IMR-90 (cell line): ENCODE data around the gene SLC7A4. TPM values are rescaled to one million over a fixed set of nuclear protein-coding genes. Genes with fewer than 3 reads are reported as not detected.

Source experiments
- ATAC-seq: fragments of 200-7000 bp; cut with Tn5 transposase; 2 replicates; pipeline ENCODE4 v1.9.1; 2020; ENCODE audit warnings: low read depth, mild to moderate bottlenecking, moderate library complexity
- BruUV-seq: library from RNA; stranded (reverse); fragments of 400-500 nt; replicated peaks from 2 replicates; lab custom pipeline; 2021; lab: Mats Ljungman, UMichigan
- CTCF ChIA-PET: fragments of 300-600 bp; formaldehyde crosslinking; extraction: SDS; loops from one replicate; lab custom pipeline; 2021; ENCODE audit warnings: antibody characterized with exemption; lab: Yijun Ruan, JAX
- POLR2A ChIA-PET: fragments of 300-600 bp; sonication (Branson Sonifier 250); formaldehyde crosslinking; loops from one replicate; lab custom pipeline; 2022; ENCODE audit warnings: antibody characterized with exemption; ENCODE audit not compliant: unreplicated experiment; lab: Charles Lee
- DNase-seq: peaks from one replicate; pipeline ENCODE4 v3.0.0; 2013
- H2AFZ ChIP-seq: replicated peaks from 2 replicates; pipeline ENCODE3; 2013; ENCODE audit warnings: low read length, mild to moderate bottlenecking; ENCODE audit not compliant: poor library complexity
- H2AK5ac ChIP-seq: 2 replicates; pipeline ENCODE4 v1.6.1; 2013; ENCODE audit warnings: low read depth, low read length, inconsistent platforms
- H2AK9ac ChIP-seq: replicated peaks from 2 replicates; pipeline ENCODE3; 2013; ENCODE audit warnings: mild to moderate bottlenecking, low read depth, low read length, moderate library complexity; ENCODE audit not compliant: poor library complexity
- H2BK120ac ChIP-seq: 2 replicates; pipeline ENCODE4 v1.6.1; 2013; ENCODE audit warnings: low read depth, low read length, inconsistent platforms
- H2BK15ac ChIP-seq: 3 replicates; pipeline ENCODE4 v1.6.1; 2013; ENCODE audit warnings: low read depth, low read length, inconsistent platforms
- H2BK20ac ChIP-seq: 2 replicates; pipeline ENCODE4 v1.6.1; 2013; ENCODE audit warnings: low read depth, mild to moderate bottlenecking, inconsistent platforms, low read length, moderate library complexity
- H2BK5ac ChIP-seq: 2 replicates; pipeline ENCODE4 v1.6.1; 2013; ENCODE audit warnings: mild to moderate bottlenecking, low read depth, low read length, inconsistent platforms; ENCODE audit not compliant: poor library complexity, severe bottlenecking
- H3K14ac ChIP-seq: replicated peaks from 2 replicates; pipeline ENCODE4 v1.6.1; 2013; ENCODE audit warnings: low read depth, low read length, inconsistent platforms
- H3K18ac ChIP-seq: 2 replicates; pipeline ENCODE4 v1.6.1; 2013; ENCODE audit warnings: low read depth, low read length, control low read depth
- H3K23ac ChIP-seq: 2 replicates; pipeline ENCODE4 v1.6.1; 2013; ENCODE audit warnings: low read depth, low read length, inconsistent platforms
- H3K27ac ChIP-seq: 2 replicates; pipeline ENCODE4 v1.5.1; 2013; ENCODE audit warnings: mild to moderate bottlenecking, control low read depth, low read length; ENCODE audit not compliant: insufficient read depth
- H3K27me3 ChIP-seq: 2 replicates; pipeline ENCODE4 v1.6.1; 2013; ENCODE audit warnings: low read length; ENCODE audit not compliant: control insufficient read depth, insufficient read depth
- H3K36me3 ChIP-seq: 2 replicates; pipeline ENCODE4 v1.6.1; 2013; ENCODE audit warnings: low read length, mixed read lengths; ENCODE audit not compliant: control insufficient read depth, insufficient read depth
- H3K4ac ChIP-seq: 2 replicates; pipeline ENCODE4 v1.6.1; 2013; ENCODE audit warnings: low read depth, low read length, inconsistent platforms
- H3K4me1 ChIP-seq: 2 replicates; pipeline ENCODE4 v1.6.1; 2013; ENCODE audit warnings: low read length, mixed read lengths; ENCODE audit not compliant: control insufficient read depth, insufficient read depth
- H3K4me2 ChIP-seq: 2 replicates; pipeline ENCODE4 v1.6.1; 2013; ENCODE audit warnings: low read depth, mild to moderate bottlenecking, control low read depth, low read length, moderate library complexity
- H3K4me3 ChIP-seq: 2 replicates; pipeline ENCODE4 v1.5.1; 2013; ENCODE audit warnings: low read depth, mild to moderate bottlenecking, control low read depth, low read length, moderate library complexity; ENCODE audit not compliant: insufficient read depth
- H3K56ac ChIP-seq: 2 replicates; pipeline ENCODE4 v1.6.1; 2013; ENCODE audit warnings: low read length, inconsistent platforms; ENCODE audit not compliant: insufficient read depth; ENCODE audit errors: extremely low read depth
- H3K79me1 ChIP-seq, 2 experiments: 2 replicates each; pipeline ENCODE4 v1.6.1; 2013; ENCODE audit warnings: low read length in 2 of 2, inconsistent platforms in 1 of 2, low read depth in 1 of 2
- H3K9ac ChIP-seq: 2 replicates; pipeline ENCODE4 v1.6.1; 2013; ENCODE audit warnings: low read depth, low read length, control low read depth
- H3K9me1 ChIP-seq: 2 replicates; pipeline ENCODE4 v1.6.1; 2013; ENCODE audit warnings: low read length, inconsistent platforms; ENCODE audit not compliant: insufficient read depth
- H3K9me3 ChIP-seq: 2 replicates; pipeline ENCODE4 v1.6.1; 2013; ENCODE audit warnings: low read length; ENCODE audit not compliant: control insufficient read depth, insufficient read depth
- H4K20me1 ChIP-seq: 2 replicates; pipeline ENCODE4 v1.6.1; 2013; ENCODE audit warnings: low read length, inconsistent platforms; ENCODE audit not compliant: insufficient read depth
- H4K5ac ChIP-seq: 2 replicates; pipeline ENCODE4 v1.6.1; 2013; ENCODE audit warnings: mild to moderate bottlenecking, low read depth, low read length, control low read depth
- H4K8ac ChIP-seq, 2 experiments: 2 replicates each; pipeline ENCODE4 v1.6.1; 2013; ENCODE audit warnings: low read depth in 2 of 2, low read length in 2 of 2, control low read depth in 1 of 2, inconsistent platforms in 1 of 2
- H4K91ac ChIP-seq: 2 replicates; pipeline ENCODE4 v1.6.1; 2013; ENCODE audit warnings: low read depth, low read length, inconsistent platforms; ENCODE audit not compliant: insufficient read depth
- BHLHE40 ChIP-seq: fragments of 150-350 bp; IDR thresholded peaks from 2 replicates; pipeline ENCODE4 v1.6.1; 2016; ENCODE audit warnings: mild to moderate bottlenecking, low read depth, low read length
- RAD21 ChIP-seq: IDR thresholded peaks from 2 replicates; pipeline ENCODE4 v1.6.1; 2012; ENCODE audit warnings: low read length, improper control_type of control experiment
- SMC3 ChIP-seq: fragments of 150-350 bp; IDR thresholded peaks from 2 replicates; pipeline ENCODE4 v1.6.1; 2016; ENCODE audit warnings: low read depth, mild to moderate bottlenecking, antibody characterized with exemption, low read length, moderate library complexity
- WGBS, 2 experiments: methylation state at CpG; one replicate each; pipeline versions ENCODE4 v1.1.5 to v1.1.7; 2013; ENCODE audit warnings: missing lambda C conversion rate in 2 of 2; ENCODE audit not compliant: insufficient read length in 1 of 2; ENCODE audit errors: extremely low coverage in 2 of 2; 5-methylcytosine and 5-hydroxymethylcytosine counted together
- dilution Hi-C: fragments of 300-500 bp; cut with HindIII; formaldehyde crosslinking; loops from one replicate; pipeline ENCODE4 v1.14.3; 2018; ENCODE audit warnings: low sequenced_read_pairs; ENCODE audit not compliant: unreplicated experiment
- in situ Hi-C: fragments of 300-500 bp; cut with MboI; formaldehyde crosslinking; loops from 3 replicates; pipeline ENCODE4 v1.14.3; 2019; ENCODE audit warnings: low sequenced_read_pairs, inconsistent platforms, mixed read lengths
- intact Hi-C: fragments of 100-400 bp; cut with micrococcal nuclease; formaldehyde crosslinking; loops from 2 replicates; pipeline ENCODE4 v1.10.0; 2022
- polyA plus RNA-seq, 3 experiments: library from polyadenylated mRNA; depleted of rRNA; stranded (reverse); fragments of >200 nt; gene quantifications; 2 replicates each; pipeline ENCODE4 v1.2.3, GENCODE V29; 2012; ENCODE audit warnings: low replicate concordance in 1 of 3
- total RNA-seq: library from RNA; depleted of rRNA; stranded (reverse); fragments of >200 nt; gene quantifications from 2 replicates; pipeline ENCODE4 v1.2.3, GENCODE V29; 2012
- TF ChIP-seq, protein P1 (sequence below): fragments of 150-350 bp; IDR thresholded peaks from 2 replicates; pipeline ENCODE4 v1.6.1; 2016; ENCODE audit warnings: low read depth, mild to moderate bottlenecking, low read length, moderate library complexity, borderline replicate concordance
- TF ChIP-seq, protein P2 (sequence below): fragments of 150-350 bp; IDR thresholded peaks from 2 replicates; pipeline ENCODE4 v1.6.1; 2017; ENCODE audit warnings: mild to moderate bottlenecking, antibody characterized with exemption, low read length, low read depth

The SLC7A4 gene
- total and polyA plus RNA-seq, 2 of the 4 experiments (the other 2 are of a cell fraction) = 0.03 TPM; not detected in 1

DNA sequence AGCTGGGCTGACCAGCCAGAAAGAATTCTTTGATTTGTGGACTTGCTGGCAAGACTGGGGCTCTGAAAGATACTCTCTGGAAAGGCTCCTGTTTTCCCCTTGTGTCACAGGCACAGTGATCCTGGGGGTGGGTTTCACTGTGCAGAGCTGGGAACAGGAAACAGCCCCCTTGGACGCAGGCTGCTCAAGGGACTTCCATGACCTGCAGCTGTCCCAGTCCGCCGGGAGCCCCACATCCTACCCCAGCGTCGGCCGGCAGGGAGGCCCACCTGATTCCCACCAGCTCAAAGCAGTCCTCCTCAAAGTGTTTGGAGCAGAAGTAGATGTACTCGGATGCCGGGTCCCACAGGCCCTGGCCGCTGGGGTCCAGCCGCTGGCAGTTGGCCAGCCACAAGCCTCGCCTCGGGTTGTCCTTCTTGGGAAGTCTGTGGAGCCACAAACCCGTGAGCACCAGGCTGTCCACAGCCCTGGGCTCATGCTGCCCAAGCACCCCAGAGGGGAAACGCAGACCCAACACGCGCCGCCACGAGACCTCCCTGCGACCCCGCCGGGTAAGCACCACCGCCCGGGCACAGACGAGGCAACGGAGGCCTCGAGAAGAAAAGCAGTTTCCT, 31.3 kb downstream of the SLC7A4 start:
- in situ Hi-C loops (no loop called here), intact Hi-C loops (no loop called here), dilution Hi-C loops (no loop called here)
- peak overlapping the region; percentile 89 for H4K91ac ChIP-seq
- H3K56ac ChIP-seq = peak overlapping the region; percentile 77
- peak overlapping the region; percentile 75 for H3K4me3 ChIP-seq
- H2AFZ ChIP-seq = peak overlapping the region; percentile 97
- peak overlapping the region; percentile 100 for H2AK9ac ChIP-seq
- H2BK15ac ChIP-seq = no peak overlapping the region
- BruUV-seq = TSS peak; percentile 47
- no peaks in the 10 kb centered on the region for H3K9me3 ChIP-seq
- peak overlapping the region; percentile 25; the same call in 1 of the 2 replicates for H3K18ac ChIP-seq
- H2BK20ac ChIP-seq = peak overlapping the region; percentile 26; the same call in 1 of the 2 replicates
- DNase-seq (no peak), ATAC-seq (peak; percentile 3)
- POLR2A ChIA-PET = no interaction called here
- H4K8ac ChIP-seq = peak overlapping the region; percentile 91 to 97
- peaks cover 13% of the 10 kb centered on the region; the same call in 1 of the 2 replicates for H3K9me1 ChIP-seq
- H3K4me2 ChIP-seq = peak overlapping the region; percentile 93
- CTCF ChIA-PET = no interaction called here
- peak overlapping the region; percentile 93 for H3K27ac ChIP-seq
- peaks cover 15% of the 10 kb centered on the region for H3K4me1 ChIP-seq
- no peaks in the 10 kb centered on the region for H3K27me3 ChIP-seq
- TF ChIP-seq, protein P1, sequence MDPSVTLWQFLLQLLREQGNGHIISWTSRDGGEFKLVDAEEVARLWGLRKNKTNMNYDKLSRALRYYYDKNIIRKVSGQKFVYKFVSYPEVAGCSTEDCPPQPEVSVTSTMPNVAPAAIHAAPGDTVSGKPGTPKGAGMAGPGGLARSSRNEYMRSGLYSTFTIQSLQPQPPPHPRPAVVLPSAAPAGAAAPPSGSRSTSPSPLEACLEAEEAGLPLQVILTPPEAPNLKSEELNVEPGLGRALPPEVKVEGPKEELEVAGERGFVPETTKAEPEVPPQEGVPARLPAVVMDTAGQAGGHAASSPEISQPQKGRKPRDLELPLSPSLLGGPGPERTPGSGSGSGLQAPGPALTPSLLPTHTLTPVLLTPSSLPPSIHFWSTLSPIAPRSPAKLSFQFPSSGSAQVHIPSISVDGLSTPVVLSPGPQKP = no peak
- TF ChIP-seq RAD21 = no peak
- TF ChIP-seq, protein P2, sequence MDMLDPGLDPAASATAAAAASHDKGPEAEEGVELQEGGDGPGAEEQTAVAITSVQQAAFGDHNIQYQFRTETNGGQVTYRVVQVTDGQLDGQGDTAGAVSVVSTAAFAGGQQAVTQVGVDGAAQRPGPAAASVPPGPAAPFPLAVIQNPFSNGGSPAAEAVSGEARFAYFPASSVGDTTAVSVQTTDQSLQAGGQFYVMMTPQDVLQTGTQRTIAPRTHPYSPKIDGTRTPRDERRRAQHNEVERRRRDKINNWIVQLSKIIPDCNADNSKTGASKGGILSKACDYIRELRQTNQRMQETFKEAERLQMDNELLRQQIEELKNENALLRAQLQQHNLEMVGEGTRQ = no peak
- no peak for TF ChIP-seq BHLHE40
- TF ChIP-seq SMC3 = no peak
- peak overlapping the region; percentile 76 for H2AK5ac ChIP-seq
- peaks cover 19 to 49% of the 10 kb centered on the region in 2 experiments for H3K79me1 ChIP-seq
- peak overlapping the region; percentile 93 for H3K23ac ChIP-seq
- peaks cover 9% of the 10 kb centered on the region; the same call in 1 of the 2 replicates for H4K20me1 ChIP-seq
- peak overlapping the region; percentile 76 for H3K9ac ChIP-seq
- 0% methylated on average over 13 of the region's 26 CpGs; no CpG with 5 or more reads in 1 of the 2 experiments for WGBS, 2 experiments
- H4K5ac ChIP-seq = peak overlapping the region; percentile 93
- peak overlapping the region; percentile 90 for H3K4ac ChIP-seq
- no peak overlapping the region; the same call in 1 of the 2 replicates for H2BK120ac ChIP-seq
- peak overlapping the region; percentile 96 for H3K14ac ChIP-seq
- peak overlapping the region; percentile 84 for H2BK5ac ChIP-seq
- peaks cover 30% of the 10 kb centered on the region for H3K36me3 ChIP-seq
